T47D (cell line): ENCODE data around the gene TXNDC8.
A peak's percentile ranks its signal among the peaks of the same experiment; 100 is the strongest.
"Not testable (repeated sequence)": the region's sequence is repeated elsewhere in the genome, so short reads cannot be mapped to it uniquely, and the experiment has no call there.

Experiments
- DNase-seq, 2 experiments: peaks; one replicate each; pipeline versions ENCODE4 v3.0.0 to v3.0.0-alpha.2; 2011 to 2012; ENCODE audit warnings: low read depth in 1 of 2, low spot score in 1 of 2
- JUND ChIP-seq: IDR thresholded peaks from 2 replicates; pipeline ENCODE4 v1.6.1; 2012; ENCODE audit warnings: low read depth
- in situ Hi-C: cut with HindIII; loops from 2 replicates; pipeline ENCODE4 v1.10.0; 2016; ENCODE audit warnings: low sequenced_read_pairs, low pct_unique_long_range_greater_than_20kb

Gene TXNDC8

DNA sequence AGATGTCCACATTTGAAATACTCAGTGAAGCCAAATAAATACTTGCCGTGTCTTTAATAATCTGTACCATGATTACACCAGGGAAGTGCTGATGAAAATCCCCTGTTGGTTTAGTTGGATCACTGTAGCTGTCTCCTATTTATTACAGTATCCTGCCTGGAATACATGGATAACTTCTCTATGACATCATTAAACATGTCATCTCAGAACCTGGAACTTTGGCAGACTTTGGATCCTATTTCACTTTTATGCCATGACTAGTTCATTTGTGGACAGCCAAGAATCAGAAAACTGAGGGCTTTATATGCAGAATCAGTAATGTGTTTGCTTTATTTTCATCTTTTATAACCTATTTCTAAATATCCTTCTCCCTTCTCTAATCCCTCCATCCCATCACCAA lies at the start of gene TXNDC8:
Gene TXNDC8 (minus strand): TSS at position 137 of the 400 bp plus-strand sequence.
- TF ChIP-seq JUND, result no peak
- in situ Hi-C loops, result no loop called here
- no peak for DNase-seq

GRCh38 chr9:110383491-110383890 lies 45.8 kb upstream of the TXNDC8 start:
- no peak for TF ChIP-seq JUND
- DNase-seq, result peak in 1 of 2 experiments; percentile 31
- in situ Hi-C loops, result no loop called here

GRCh38 chr9:110382731-110383130 lies 45.1 kb upstream of the TXNDC8 start:
- no peak for TF ChIP-seq JUND
- in situ Hi-C loops, result no loop called here
- peak in 1 of 2 experiments; percentile 66 for DNase-seq

DNA sequence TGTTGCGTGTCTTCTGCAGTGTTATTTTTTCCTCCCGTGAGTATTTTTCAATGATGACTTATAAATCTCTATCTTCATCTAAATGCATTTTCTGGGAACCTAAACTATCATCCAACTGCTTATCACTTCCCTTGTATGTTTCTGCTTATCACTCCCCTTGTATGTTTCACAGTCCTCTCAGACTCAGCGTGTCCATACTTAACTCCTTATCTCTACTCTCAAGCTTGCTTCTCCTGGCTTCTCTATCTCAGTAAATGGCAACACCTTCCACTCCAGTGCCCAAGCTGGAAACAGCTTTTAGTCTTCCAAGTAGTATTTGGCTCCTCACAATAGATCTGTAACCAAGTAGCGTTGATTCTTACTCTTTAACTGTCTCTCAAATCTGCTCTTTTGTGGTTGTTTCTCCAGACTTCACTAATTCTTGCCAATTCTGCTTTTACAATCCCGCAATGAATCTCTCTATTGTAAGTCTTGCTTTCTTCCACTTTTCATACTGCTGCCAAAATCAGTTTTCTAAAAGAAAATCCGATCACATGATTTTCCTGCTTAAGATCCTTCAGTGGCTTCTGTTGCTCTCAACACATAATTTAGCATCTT lies 33.8 kb upstream of the TXNDC8 start:
- in situ Hi-C loops, result no loop called here
- no peak for TF ChIP-seq JUND
- no peak for DNase-seq

DNA sequence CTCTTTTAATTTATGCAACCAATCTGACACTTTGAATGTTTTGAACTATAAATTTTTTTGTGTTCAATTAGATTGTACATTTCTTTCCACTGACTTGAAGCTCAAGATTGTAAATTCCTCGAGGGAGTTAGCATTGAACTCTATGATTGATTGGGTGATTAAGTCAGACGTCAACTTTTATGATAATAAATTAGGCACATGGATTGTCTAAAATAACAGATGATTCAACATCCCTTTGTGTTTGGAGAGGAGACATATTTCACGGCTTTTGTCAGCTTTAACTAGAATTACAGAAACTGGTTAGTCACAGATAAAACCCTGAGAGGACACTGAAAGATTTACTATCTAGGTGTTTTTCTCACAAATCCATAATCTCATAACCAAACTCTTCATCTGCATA lies 32.7 kb upstream of the TXNDC8 start:
- no peak for TF ChIP-seq JUND

GRCh38 chr9:110364451-110364850 lies 26.8 kb upstream of the TXNDC8 start:
- DNase-seq, result no peak
- TF ChIP-seq JUND, result no peak
- in situ Hi-C loops, result no loop called here

More for the DNA sequence above, 32.7 kb upstream of the TXNDC8 start:
- in situ Hi-C loops, result no loop called here
- DNase-seq, result no peak

DNA sequence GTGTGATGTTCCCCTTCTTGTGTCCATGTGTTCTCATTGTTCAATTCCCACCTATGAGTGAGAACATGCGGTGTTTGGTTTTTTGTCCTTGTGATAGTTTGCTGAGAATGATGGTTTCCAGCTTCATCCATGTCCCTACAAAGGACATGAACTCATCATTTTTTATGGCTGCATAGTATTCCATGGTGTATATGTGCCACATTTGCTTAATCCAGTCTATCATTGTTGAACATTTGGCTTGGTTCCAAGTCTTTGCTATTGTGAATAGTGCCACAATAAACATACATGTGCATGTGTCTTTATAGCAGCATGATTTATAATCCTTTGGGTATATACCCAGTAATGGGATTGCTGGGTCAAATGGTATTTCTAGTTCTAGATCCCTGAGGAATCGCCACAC lies 21.3 kb upstream of the TXNDC8 start:
- DNase-seq, in situ Hi-C loops: not testable (repeated sequence)

DNA sequence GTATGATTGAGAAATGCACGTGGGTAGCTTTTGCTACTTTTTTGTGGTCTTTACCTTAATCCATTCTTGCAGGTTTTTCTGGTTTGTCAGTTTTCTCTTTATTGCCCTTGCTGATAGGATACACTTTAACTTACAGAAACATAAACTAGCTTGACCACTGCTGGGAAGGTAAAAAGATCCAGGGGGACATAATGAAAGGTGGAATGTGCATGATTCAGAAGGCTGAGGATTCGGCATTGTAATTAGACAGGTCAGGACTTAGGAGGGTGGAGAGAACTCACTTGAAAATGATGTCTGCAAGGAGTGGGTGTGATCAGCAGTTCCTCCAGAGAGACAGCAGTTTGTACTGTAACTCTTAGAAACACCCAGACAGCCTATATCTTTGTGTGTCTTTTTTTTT lies 19.8 kb upstream of the TXNDC8 start:
- DNase-seq, result peak in 1 of 2 experiments; percentile 5
- TF ChIP-seq JUND, result no peak
- in situ Hi-C loops, result no loop called here

DNA sequence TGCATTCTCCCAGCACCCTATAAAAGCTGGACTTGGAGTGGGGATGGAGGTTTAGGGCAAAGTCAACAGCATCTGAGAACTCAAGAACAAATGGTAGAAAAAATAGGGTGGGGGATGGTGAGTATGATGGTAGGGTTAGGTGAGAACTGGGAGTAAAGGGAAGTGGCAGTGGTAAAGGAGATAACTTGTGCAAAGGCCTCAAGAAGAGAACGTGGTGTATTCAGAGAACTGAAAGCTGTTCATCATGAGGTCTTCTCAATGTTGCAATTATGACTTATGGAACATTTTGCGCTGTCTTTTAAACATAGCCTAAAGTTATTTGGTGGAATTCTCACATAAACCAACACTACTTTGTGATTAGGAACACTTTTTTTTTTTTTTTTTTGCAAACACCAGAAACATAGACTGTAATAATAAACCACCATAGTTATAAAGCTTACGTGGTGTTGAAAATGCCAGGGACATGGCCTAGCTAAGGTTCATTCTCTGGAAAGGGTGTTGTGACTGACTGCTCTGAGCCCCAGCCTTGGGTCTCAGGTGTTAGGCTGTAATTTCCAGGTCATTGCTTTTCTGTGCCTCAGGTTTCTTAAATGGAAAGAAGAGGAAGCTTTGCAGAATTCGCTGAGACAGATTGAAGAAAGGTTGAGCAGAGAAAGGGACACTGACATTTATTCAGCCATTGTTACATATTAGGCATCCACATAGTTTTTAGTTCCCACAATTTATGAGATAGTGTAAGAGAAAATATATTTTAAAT lies 19.2 kb upstream of the TXNDC8 start:
- in situ Hi-C loops, result no loop called here
- DNase-seq, result no peak
- TF ChIP-seq JUND, result no peak

GRCh38 chr9:110355911-110356310 lies 18.2 kb upstream of the TXNDC8 start:
- TF ChIP-seq JUND, result no peak
- DNase-seq, result no peak
- in situ Hi-C loops, result no loop called here

- in situ Hi-C loops, result no loop called here
- peak in 1 of 2 experiments; percentile 17 for DNase-seq
- TF ChIP-seq JUND, result no peak
Observed at GRCh38 chr9:110351009-110351467, 13.4 kb upstream of the TXNDC8 start.

- in situ Hi-C loops, result no loop called here
- no peak for TF ChIP-seq JUND
- no peak for DNase-seq
Observed at GRCh38 chr9:110346325-110346724, 8.7 kb upstream of the TXNDC8 start.

DNA sequence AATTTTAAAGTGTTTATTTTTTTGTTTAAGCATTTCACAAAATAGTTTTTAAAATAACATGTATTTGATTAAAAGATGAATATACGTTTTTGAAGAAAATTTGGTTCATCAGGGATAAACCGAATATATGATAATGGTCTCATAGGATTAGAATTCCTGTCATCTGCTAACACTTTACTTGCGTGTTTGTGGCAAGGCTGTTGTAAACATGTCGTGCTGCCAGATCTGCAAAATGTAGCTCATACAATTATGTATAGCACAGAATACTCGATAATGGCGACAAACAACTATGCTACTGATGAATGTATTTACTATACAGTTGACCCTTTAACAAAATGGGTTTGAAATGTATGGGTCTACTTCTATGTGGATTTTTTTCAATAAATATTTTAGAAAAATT lies 7.2 kb upstream of the TXNDC8 start:
- TF ChIP-seq JUND, result no peak
- DNase-seq, result no peak
- in situ Hi-C loops, result no loop called here
